ENCODE data around the gene TAGLN2. TPM values are rescaled to one million over a fixed set of nuclear protein-coding genes. Genes with fewer than 3 reads are reported as not detected.

The TAGLN2 gene
- total RNA-seq, 1 experiment from 2014 or later = 464 TPM

- no TSS peak for BruUV-seq (replicated peaks)
- Mint-ChIP-seq H3K9me3 (ENCODE audit: unreplicated experiment) (no peaks in the 10 kb centered on the region), H3K4me1 (ENCODE audit: insufficient read depth, unreplicated experiment) (peaks cover 19% of the 10 kb centered on the region), H3K27me3 (ENCODE audit: insufficient read depth, unreplicated experiment) (no peaks in the 10 kb centered on the region), H3K27ac (ENCODE audit: low read depth, unreplicated experiment) (peak overlapping the region; percentile 44), H3K36me3 (ENCODE audit: insufficient read depth, unreplicated experiment) (no peaks in the 10 kb centered on the region), H3K4me3 (ENCODE audit: unreplicated experiment) (no peak overlapping the region)
- peak; percentile 96 for DNase-seq (ENCODE audit: unreplicated experiment)
- intact Hi-C loops (cut with micrococcal nuclease) = no loop called here
- POLR2A ChIA-PET = interaction anchor here (1.0 to 7.0 kb wide), 11 partner anchors 9 to 112 kb away, joined by 3 to 57 read pairs (median 5); partner anchors contain the start of gene DUSP23
- no peak for TF ChIP-seq CTCF (IDR thresholded peaks at IDR 0.05; ENCODE audit: unreplicated experiment)
- CTCF ChIA-PET = interaction anchor here (0.6 to 15.0 kb wide), 40 partner anchors 8 to 924 kb away, joined by 3 to 1396 read pairs (median 10); partner anchors contain the start of genes DUSP23, FCRL6, IGSF9 and SLAMF8
Measured at GRCh38 chr1:159889821-159890252, 35.5 kb downstream of the TAGLN2 start.

- no peak for TF ChIP-seq CTCF (IDR thresholded peaks at IDR 0.05; ENCODE audit: unreplicated experiment)
- POLR2A ChIA-PET = interaction anchor here (0.8 to 7.0 kb wide), 7 partner anchors 14 to 112 kb away, joined by 3 to 57 read pairs (median 4); partner anchors contain the start of gene DUSP23
- no peak overlapping the region for H3K4me3 Mint-ChIP-seq (ENCODE audit: unreplicated experiment)
- no peak for DNase-seq (ENCODE audit: unreplicated experiment)
- intact Hi-C loops (cut with micrococcal nuclease) = no loop called here
- BruUV-seq (replicated peaks) = no TSS peak
- CTCF ChIA-PET = interaction anchor here (0.6 to 15.0 kb wide), 27 partner anchors 9 to 756 kb away, joined by 3 to 1396 read pairs (median 49); partner anchors contain the start of genes DUSP23, FCRL6 and SLAMF8
- no peaks in the 10 kb centered on the region for H3K36me3 Mint-ChIP-seq (ENCODE audit: insufficient read depth, unreplicated experiment)
- H3K27me3 Mint-ChIP-seq (ENCODE audit: insufficient read depth, unreplicated experiment) = no peaks in the 10 kb centered on the region
- H3K9me3 Mint-ChIP-seq (ENCODE audit: unreplicated experiment) = no peaks in the 10 kb centered on the region
- H3K4me1 Mint-ChIP-seq (ENCODE audit: insufficient read depth, unreplicated experiment) = peaks cover 19% of the 10 kb centered on the region
- H3K27ac Mint-ChIP-seq (ENCODE audit: low read depth, unreplicated experiment) = peak overlapping the region; percentile 44
Measured at GRCh38 chr1:159889202-159889601, 36.1 kb downstream of the TAGLN2 start.

DNA sequence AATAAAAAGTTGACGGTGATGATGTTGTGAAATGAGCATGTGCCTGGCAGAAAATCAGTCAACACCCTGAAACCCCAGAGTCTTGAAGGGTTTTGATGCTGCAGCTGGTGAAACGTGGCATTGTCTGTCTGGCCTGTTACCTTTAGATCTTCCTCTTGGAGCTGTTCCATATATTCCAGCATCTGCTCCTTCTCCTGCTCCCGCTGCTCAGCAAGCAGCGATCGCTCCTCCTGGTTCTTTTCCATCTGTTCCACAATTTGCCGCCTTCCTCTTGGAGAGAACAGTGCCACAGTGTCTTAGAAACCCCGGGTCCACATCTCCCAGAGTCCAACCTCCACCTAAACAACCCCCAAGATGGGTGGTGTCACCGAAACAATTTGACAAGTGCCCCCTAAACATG lies 41.0 kb downstream of the TAGLN2 start:
- BruUV-seq (replicated peaks) = no TSS peak

More for the DNA sequence above, 41.0 kb downstream of the TAGLN2 start:
- Mint-ChIP-seq H3K36me3 (ENCODE audit: insufficient read depth, unreplicated experiment) (no peaks in the 10 kb centered on the region), H3K4me3 (ENCODE audit: unreplicated experiment) (no peak overlapping the region), H3K27me3 (ENCODE audit: insufficient read depth, unreplicated experiment) (no peaks in the 10 kb centered on the region), H3K27ac (ENCODE audit: low read depth, unreplicated experiment) (no peak overlapping the region), H3K4me1 (ENCODE audit: insufficient read depth, unreplicated experiment) (peaks cover 3% of the 10 kb centered on the region), H3K9me3 (ENCODE audit: unreplicated experiment) (no peaks in the 10 kb centered on the region)
- no peak for DNase-seq (ENCODE audit: unreplicated experiment)
- TF ChIP-seq CTCF (IDR thresholded peaks at IDR 0.05; ENCODE audit: unreplicated experiment) = no peak
- ChIA-PET CTCF (interaction anchor here (0.7 to 15.0 kb wide), 7 partner anchors 9 to 1774 kb away, joined by 3 to 1396 read pairs (median 4); partner anchors contain the start of genes DUSP23 and FCRL6), POLR2A (no interaction called here)
- intact Hi-C loops (cut with micrococcal nuclease) = no loop called here
